ENCODE measurements around the gene S100A4.

DNA sequence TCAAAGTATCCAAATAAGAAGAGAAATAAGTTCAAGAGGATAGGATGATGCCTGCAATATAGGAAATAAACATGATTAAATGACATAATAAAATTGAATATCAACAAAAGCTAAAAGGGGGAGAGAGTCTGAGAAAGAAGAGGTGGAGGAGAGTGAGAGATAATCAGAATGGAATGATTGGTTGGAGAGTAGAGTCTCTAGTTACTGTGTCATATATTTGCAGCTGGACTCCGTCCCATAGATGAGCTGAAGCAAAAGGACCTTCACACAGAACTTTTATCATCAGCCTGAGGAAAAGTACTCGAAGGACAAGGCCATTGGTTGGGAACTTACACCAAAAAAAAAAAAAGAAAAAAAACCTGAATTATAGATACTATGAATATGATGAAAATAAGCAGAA lies 42.9 kb upstream of the S100A4 start:
- TF ChIP-seq, protein P1, sequence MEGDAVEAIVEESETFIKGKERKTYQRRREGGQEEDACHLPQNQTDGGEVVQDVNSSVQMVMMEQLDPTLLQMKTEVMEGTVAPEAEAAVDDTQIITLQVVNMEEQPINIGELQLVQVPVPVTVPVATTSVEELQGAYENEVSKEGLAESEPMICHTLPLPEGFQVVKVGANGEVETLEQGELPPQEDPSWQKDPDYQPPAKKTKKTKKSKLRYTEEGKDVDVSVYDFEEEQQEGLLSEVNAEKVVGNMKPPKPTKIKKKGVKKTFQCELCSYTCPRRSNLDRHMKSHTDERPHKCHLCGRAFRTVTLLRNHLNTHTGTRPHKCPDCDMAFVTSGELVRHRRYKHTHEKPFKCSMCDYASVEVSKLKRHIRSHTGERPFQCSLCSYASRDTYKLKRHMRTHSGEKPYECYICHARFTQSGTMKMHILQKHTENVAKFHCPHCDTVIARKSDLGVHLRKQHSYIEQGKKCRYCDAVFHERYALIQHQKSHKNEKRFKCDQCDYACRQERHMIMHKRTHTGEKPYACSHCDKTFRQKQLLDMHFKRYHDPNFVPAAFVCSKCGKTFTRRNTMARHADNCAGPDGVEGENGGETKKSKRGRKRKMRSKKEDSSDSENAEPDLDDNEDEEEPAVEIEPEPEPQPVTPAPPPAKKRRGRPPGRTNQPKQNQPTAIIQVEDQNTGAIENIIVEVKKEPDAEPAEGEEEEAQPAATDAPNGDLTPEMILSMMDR (IDR thresholded peaks at IDR 0.05) = no peak
- TF ChIP-seq POLR2A (IDR thresholded peaks at IDR 0.05) (no peak), POLR2AphosphoS5 (IDR thresholded peaks at IDR 0.05; ENCODE audit: insufficient read depth in 1 of 2, low read depth in 1 of 2) (no peak)

Data from vagina (tissue), 2 donors.